Measurements from ENCODE around the gene MRGPRE.

MRGPRE gene

DNA sequence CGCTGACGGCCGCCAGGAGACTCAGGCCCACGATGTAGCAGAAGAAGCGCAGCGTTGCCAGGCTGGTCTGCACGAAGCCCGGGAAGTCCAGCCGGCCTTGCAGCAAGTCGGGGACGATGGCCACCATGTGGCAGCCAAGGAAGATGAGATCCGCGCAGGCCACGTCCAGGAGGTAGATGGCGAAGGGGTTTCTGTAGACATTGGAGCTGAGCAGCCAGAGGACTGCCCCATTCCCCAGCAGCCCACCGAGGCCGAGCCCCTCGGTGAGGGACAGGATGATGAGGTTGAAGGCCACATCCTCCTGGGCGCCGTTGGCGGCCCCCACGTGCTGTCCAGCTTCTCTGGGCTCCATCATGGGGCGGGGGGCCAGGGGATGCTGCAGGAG is 3.8 kb downstream of the MRGPRE start:
- no peak for DNase-seq
- in situ Hi-C loops (cut with HindIII; ENCODE audit: low pct_ligation_motif_present, low pct_unique_long_range_greater_than_20kb, low sequenced_read_pairs), result no loop called here

- in situ Hi-C loops (cut with HindIII; ENCODE audit: low pct_ligation_motif_present, low pct_unique_long_range_greater_than_20kb, low sequenced_read_pairs), result no loop called here
- DNase-seq, result no peak
Observed at GRCh38 chr11:3227568-3228444, 4.4 kb downstream of the MRGPRE start.

DNA sequence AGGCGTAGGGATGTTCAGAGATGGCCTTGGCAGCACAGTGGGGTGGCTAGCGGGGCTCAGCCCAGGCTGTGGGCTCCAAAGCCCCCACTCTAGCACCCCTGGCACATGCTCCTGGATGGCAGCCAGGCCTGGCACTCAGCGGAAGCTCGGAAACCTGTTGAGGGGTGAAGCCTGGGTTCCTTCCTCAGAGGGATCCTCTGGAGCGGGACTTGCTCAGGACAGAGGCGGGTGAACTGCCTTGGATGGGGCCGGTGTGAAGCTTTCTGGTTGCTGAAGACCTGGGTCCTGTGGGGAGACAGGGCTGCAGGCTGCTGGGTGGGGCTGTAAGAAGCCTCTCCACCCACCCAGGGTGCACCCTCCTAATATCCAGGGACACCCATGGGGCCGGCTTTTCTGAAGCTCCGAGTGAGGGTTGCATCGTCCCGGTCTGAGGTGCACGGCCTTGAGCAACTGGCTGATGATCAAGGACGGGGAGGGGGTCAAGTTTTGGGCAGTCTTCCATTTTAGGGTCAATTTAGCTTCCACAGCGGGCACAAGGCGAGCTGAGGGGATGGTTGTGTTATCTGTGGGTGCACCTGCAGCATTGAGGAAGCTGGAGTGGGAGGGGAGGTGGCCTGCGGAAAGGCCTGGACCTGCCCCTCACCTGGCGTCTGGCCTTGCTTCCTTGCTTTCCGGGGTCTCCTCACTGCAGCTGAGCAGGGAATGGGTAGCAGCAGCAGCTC is 5.2 kb downstream of the MRGPRE start:
- DNase-seq, result no peak
- in situ Hi-C loops (cut with HindIII; ENCODE audit: low pct_ligation_motif_present, low pct_unique_long_range_greater_than_20kb, low sequenced_read_pairs), result no loop called here

DNA sequence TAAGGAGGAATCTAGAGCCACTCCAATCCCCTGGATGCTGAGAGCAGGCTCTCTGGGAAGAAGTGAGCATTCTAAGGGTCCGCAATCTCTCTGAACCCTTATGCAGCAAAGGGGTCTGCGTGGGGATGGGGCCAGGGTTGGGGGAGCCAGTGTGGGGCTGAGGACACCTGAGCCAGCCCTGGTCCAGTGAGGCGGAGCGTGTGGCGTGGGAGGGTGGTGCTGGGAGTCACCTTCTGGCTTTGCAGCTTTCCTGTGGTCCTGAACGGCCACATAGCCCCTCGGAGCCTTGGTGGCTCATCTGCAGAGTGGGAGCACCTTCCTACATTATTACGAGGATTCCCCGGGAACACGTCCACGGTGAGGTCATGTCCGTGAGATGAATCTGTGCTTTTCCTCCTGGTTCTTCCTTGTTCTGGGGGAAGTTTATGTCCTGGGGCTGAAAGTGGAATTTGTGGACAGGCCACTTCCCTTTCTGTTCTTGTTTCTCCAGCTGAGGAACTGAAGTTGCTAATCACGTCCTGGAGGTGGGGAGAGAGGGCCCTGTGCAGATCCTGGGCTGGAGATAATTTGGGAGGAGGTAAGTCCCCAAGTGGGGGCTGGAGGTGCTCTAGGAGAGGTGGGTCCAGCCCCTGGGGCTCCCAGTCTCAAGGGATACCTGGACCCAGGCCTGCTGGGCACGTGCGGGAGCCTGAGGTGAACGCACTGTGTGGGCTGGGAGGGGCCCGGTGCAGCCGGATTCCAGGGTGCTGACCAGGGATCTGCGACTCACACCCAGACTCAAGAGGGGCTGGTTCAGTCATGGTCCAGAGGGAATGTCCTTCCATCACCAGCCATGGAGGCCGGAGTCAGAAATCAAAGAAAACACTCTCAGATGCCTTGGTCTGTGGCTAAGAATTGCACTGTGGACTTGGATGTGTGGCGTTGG is 6.1 kb downstream of the MRGPRE start:
- in situ Hi-C loops (cut with HindIII; ENCODE audit: low pct_ligation_motif_present, low pct_unique_long_range_greater_than_20kb, low sequenced_read_pairs), result no loop called here
- no peak for DNase-seq

DNA sequence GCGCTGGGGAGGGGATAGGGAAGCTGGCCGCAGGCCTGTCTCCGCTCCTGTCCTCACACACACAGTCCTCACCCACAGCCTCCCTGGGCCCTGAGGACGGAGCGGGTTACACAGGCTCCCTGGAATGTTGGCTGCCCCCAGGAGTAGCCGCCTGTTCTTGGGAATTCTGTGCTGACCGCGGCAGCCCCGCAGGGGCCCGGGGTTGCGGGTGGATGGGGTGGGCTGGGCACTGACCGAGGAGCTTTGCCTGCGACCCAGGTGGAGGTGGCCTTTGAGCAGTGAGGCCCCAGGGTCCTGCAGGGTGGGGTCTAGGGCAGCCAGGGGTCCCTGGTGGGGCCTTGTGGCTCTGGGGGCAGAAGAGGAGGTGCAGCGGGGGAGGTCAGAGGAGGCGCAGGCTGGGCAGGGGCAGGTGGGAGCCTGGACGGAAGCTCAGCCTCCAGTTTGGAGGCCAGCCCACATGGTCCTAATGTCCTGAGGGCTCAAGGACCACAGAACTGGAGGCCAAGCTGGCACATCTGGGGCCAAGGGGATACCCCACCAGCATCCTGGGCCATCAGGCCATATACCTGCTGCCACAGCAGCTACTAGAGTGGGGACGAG is 7.0 kb downstream of the MRGPRE start:
- DNase-seq, result no peak
- in situ Hi-C loops (cut with HindIII; ENCODE audit: low pct_ligation_motif_present, low pct_unique_long_range_greater_than_20kb, low sequenced_read_pairs), result no loop called here

GRCh38 chr11:3224401-3225057 is 7.7 kb downstream of the MRGPRE start:
- in situ Hi-C loops (cut with HindIII; ENCODE audit: low pct_ligation_motif_present, low pct_unique_long_range_greater_than_20kb, low sequenced_read_pairs), result no loop called here
- no peak for DNase-seq

DNA sequence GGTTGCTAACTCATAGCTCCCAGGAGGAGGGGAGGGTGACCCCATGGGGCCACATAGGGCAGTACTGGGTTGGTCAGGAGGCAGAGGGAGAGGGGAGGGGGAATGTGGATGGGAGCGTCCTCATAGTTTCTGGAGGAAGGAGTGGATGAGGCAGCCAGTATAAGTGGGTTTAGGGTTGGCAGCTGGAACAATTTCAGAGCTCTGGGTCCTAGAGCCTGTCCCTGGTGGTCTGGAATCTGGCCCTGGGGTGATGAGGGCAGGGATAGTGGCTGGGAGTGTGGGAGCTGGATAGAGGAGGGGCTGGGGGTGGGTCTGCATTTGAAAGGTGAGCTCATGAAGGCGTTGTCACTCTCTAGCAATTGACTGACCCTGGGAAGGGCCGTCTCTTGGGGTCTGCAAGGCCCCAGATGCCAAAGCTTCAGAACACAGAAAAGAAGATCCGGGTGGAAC is 8.3 kb downstream of the MRGPRE start:
- DNase-seq, result no peak
- in situ Hi-C loops (cut with HindIII; ENCODE audit: low pct_ligation_motif_present, low pct_unique_long_range_greater_than_20kb, low sequenced_read_pairs), result no loop called here

- in situ Hi-C loops (cut with HindIII; ENCODE audit: low pct_ligation_motif_present, low pct_unique_long_range_greater_than_20kb, low sequenced_read_pairs), result no loop called here
Observed at GRCh38 chr11:3222941-3223915, 9.0 kb downstream of the MRGPRE start.

GRCh38 chr11:3222003-3222855 is 10.0 kb downstream of the MRGPRE start:
- in situ Hi-C loops (cut with HindIII; ENCODE audit: low pct_ligation_motif_present, low pct_unique_long_range_greater_than_20kb, low sequenced_read_pairs), result no loop called here
- no peak for DNase-seq

More at GRCh38 chr11:3222941-3223915, 9.0 kb downstream of the MRGPRE start:
- DNase-seq, result no peak

GRCh38 chr11:3221408-3222002 is 10.7 kb downstream of the MRGPRE start:
- no peak for DNase-seq

DNA sequence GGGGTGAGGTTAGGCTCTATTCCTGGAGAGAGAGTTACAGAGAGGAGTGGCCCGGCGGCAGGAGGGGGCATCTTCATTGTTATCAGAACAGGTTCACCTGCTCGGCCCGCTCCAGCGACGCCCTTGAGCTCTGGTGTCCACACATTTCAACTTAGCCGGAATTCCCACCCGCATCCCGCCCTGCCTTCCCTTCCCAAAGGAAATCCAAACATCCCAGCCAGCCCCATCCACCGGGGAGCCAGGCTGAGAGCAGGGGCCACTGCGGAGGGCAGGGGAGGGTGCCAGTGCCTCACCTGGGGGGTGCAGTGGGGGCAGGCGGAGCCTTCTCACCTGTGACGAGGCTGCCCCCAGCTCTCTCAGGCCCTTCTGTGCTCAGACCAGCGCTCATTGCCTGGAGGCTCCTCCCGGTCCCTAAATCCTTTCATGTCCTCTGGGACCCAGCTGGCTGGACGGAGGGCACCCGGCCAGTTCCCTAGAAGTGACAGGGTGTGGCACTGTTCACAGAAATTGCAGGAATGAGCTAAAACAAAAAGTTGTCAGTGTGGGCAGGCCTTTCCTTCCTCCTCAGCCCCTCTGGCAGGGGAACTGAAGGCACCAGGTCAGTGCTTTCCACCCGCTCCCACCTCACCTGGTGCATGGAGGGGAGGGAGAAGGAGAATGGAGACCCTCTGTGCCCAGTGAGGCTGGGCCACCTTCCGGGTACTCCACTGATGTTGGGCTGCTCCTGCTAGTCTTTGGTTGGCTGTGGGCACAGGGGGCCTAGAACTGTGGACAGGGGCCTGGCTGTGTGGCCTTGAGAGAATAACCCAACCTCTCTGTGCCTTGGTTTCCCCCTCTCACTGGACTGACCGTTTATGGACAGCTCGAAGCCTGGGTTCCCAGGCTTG is 11.5 kb downstream of the MRGPRE start:
- in situ Hi-C loops (cut with HindIII; ENCODE audit: low pct_ligation_motif_present, low pct_unique_long_range_greater_than_20kb, low sequenced_read_pairs), result no loop called here
- no peak for DNase-seq

More at GRCh38 chr11:3221408-3222002, 10.7 kb downstream of the MRGPRE start:
- in situ Hi-C loops (cut with HindIII; ENCODE audit: low pct_ligation_motif_present, low pct_unique_long_range_greater_than_20kb, low sequenced_read_pairs), result no loop called here

DNA sequence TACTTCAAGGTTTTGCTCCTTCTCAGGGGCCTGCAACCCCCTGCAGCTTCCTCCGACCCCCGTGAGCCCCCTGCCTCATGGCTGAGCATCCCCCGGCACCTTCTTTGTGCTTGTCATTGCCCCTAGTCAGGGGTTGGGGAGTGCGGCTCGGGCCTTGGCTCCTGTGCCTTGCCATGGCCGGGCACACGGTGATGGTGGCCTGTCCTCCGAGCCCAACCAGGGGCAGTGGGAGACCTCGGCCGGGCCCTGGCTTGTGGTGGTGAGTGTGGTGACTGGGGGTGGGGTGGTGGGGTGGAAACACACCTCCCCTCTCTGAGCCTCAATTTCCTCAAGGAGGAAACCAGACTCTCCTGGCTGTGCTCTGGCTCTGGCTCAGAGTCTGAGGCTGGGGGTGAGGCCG is 12.1 kb downstream of the MRGPRE start:
- no peak for DNase-seq
- in situ Hi-C loops (cut with HindIII; ENCODE audit: low pct_ligation_motif_present, low pct_unique_long_range_greater_than_20kb, low sequenced_read_pairs), result no loop called here

DNA sequence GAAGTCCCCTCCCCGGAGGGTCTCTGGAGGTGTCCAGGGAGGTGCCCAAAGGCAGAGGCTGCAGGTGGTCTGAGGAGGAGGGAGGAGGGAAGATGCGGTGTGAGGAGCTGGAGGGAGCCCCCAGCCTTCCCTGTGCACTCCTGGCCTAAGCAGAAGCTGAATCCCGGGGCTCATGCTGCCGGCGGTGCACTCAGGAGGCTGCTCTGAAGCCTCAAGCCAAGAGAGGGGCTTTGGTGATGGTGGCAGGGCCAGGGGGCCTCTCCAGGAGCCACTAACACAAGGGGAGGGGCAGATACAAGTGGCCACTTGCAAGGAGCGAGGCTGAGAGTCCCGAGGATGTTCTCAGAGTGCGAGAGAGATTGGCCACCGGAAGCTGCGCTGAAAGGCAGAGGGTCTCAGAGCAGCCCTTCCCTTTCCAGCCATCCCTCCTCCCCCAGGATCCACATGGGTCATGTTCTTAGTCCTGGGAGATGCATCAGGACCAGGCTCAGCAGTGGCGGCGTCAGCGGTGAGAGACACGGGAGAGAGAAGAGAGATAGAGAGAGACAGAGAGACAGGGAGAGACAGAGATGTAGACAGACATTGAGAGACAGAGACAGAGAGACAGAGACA is 12.8 kb downstream of the MRGPRE start:
- in situ Hi-C loops (cut with HindIII; ENCODE audit: low pct_ligation_motif_present, low pct_unique_long_range_greater_than_20kb, low sequenced_read_pairs), result no loop called here
- no peak for DNase-seq

- DNase-seq, result no peak
- in situ Hi-C loops (cut with HindIII; ENCODE audit: low pct_ligation_motif_present, low pct_unique_long_range_greater_than_20kb, low sequenced_read_pairs), result no loop called here
Observed at GRCh38 chr11:3218483-3219280, 13.5 kb downstream of the MRGPRE start, which contains the start of gene MRGPRG. Gene MRGPRG (minus strand): TSS chr11:3218813. CDS start chr11:3218813, 0 bp downstream.
